Activated T-cell treated with anti-CD3 and anti-CD28 coated beads, Interleukin-2, amount 50 U/mL, for 1 hour (primary cell): ENCODE results near the gene MUTYH.

ENCODE experiments used
- DNase-seq: peaks from one replicate; pipeline ENCODE4 v3.0.0-alpha.2; 2020

MUTYH gene

GRCh38 chr1:45348966-45349677 lies 8.9 kb upstream of the MUTYH start:
- DNase-seq: no peak

- no peak for DNase-seq
Measured at GRCh38 chr1:45348609-45348965, 8.3 kb upstream of the MUTYH start.

- DNase-seq: no peak
Measured at GRCh38 chr1:45348020-45348419, 7.8 kb upstream of the MUTYH start.

DNA sequence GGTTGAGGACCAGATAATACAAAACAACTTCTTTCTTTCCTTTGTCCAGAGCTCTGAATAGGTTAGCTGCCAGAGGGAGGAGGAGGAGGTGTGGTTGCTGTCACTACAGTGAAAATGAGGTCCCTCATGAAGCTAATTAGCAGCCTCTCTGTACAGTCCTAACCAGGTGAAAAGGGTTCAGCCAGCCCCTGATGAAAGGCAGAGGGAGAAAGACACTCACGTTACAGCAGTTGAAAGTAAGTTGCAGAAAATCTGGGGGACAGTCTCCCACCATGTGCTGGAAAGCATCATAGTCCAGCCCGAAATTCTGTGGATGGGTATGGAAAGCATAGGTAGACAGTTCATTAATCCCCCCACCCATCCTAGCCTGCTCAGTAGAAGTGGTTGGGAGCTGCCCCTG lies 6.2 kb upstream of the MUTYH start:
- no peak for DNase-seq

- DNase-seq: no peak
Measured at GRCh38 chr1:45345014-45345413, 4.8 kb upstream of the MUTYH start.

DNA sequence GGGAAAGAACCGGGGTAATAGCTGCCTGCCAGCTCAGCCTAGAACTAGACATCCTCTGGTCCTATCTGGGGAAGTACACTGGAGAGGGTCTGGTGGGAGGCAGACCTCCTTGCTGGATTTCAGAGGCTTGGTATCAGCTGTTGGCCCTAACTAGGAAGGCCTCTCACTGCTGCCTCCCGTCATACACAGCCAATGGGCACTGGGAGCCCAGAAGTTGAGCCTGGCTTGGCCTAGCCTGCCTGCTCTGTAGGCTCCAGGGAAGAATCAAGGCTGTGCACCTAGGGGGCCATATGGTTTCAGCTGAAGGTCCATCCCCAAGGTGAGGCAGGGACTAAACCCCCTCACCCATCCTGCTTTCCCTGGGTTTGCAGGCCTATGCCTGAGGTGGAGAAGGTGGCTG lies 4.3 kb upstream of the MUTYH start:
- DNase-seq: no peak

DNA sequence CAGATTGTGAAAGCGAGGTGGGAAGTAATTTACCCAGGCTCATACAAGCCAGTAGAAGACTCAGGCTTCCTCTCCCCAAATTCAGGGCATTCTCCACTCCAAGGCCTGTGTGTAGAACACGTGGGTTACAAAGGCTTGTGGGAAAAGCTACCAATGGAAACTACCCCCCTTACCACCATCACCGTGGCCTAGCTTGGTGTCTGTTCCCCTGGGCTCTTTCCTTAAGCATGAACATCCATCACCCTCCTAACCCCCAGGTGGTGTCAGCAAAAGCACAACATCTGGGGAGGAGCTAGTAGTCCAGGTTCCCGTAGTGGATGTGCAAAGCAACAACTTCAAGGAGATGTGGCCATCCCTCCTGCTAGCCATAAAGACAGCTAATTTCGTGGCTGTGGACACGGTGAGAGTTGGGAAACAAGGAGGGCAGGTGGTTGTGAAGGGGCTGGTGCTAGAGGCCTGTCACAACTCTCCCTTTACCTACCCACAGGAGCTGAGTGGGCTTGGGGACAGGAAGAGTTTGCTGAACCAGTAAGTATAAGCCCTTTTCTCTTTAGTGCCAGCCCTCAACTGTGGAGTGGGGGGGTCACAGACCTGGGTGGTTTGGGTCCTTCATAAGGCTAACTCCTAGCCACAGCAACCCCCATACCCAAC lies 701 bp upstream of the MUTYH start:
- no peak for DNase-seq

GRCh38 chr1:45337630-45338325 lies 2.5 kb downstream of the MUTYH start:
- DNase-seq: no peak

DNA sequence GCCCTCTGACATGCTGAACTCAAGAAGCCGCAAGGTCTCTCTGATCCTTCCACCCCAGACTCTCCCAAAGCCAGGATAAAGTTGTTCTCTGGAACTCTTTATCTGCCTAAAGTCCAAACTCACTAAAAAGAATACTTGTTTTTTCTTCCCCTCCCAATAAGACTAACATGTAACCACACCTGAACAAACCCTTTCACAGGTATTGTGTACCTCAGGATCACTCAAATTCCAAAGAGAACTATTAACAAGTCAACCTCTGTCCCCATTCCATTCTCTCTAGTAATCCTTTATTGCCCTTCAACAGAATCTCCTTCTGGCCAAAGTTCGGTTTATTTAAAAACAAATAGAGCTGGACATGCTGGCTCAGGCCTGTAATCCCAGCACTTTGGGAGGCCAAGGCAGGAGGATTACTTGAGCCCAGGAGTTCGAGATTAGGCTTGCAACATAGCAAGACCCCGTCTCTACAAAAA lies 4.3 kb downstream of the MUTYH start:
- no peak for DNase-seq

GRCh38 chr1:45334308-45335245 lies 5.7 kb downstream of the MUTYH start:
- DNase-seq: no peak

DNA sequence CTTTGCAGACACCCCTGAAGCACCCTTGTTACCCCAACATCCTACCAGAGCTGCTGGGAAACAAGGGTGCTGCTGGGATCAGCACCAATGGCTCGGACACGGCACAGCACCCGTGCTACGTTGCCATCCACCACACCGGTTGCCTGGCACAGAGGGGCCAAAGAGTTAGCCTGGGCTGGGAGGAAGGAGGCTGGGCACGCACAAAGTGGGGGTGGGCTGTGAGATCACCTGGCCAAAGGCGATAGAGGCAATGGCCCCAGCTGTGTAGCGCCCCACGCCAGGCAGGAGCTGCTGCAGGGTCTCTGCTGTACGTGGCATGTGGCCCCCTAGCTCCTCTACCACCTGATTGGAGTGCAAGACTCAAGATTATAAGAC lies 7.9 kb downstream of the MUTYH start:
- DNase-seq: no peak

- no peak for DNase-seq
Measured at GRCh38 chr1:45331436-45332345, 8.5 kb downstream of the MUTYH start.

DNA sequence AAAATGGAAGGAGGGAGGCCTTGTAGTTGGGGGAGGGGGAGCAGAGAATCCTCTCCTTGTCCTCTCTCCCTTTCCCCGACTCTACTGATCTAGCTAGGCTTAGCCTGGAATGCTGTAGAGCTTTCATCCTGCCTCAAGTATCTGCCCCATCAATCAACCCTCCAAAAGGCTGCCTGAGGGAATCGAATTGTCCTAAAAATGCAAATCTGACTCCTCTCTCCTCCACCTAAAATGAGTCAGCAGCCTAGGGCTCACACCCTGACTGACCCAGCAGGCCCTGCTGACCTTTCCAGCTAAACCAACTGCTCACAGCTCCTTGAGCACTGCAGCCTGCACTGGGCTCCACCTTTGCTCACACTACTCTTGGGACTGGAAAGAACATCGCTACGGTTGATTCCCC lies 10.8 kb downstream of the MUTYH start:
- DNase-seq: no peak

GRCh38 chr1:45328680-45329079 lies 11.6 kb downstream of the MUTYH start:
- DNase-seq: no peak

DNA sequence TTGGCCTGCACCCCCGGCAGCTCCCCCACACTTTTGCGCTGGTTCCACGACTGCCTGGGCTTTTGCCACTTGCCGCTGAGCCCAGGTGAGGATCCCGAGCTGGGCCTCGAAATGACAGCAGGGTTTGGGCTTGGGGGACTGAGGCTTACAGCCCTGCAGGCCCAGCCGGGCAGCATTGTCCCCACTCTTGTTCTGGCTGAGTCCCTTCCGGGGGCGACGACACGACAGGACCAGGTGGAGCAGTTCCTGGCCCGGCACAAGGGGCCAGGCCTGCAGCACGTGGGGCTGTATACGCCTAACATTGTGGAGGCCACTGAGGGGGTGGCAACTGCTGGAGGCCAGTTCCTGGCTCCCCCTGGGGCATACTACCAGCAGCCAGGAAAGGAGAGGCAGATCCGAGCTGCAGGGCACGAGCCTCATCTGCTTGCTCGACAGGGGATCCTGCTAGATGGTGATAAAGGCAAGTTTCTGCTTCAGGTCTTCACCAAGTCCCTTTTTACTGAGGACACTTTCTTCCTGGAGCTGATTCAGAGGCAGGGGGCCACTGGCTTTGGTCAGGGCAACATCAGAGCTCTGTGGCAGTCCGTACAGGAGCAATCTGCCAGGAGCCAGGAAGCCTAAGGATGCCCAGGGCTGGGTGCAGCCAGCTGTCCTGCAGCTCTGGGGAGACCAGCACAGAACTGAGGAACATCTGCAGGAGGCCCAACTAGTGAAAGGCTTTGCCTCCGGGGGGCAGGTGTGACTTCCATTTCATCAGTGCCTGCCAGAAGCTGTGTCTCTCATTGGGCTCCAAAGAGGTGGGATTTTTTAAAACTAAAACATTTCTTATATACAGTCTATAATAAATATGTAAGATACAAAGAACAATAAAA lies 12.4 kb downstream of the MUTYH start:
- DNase-seq: no peak

DNA sequence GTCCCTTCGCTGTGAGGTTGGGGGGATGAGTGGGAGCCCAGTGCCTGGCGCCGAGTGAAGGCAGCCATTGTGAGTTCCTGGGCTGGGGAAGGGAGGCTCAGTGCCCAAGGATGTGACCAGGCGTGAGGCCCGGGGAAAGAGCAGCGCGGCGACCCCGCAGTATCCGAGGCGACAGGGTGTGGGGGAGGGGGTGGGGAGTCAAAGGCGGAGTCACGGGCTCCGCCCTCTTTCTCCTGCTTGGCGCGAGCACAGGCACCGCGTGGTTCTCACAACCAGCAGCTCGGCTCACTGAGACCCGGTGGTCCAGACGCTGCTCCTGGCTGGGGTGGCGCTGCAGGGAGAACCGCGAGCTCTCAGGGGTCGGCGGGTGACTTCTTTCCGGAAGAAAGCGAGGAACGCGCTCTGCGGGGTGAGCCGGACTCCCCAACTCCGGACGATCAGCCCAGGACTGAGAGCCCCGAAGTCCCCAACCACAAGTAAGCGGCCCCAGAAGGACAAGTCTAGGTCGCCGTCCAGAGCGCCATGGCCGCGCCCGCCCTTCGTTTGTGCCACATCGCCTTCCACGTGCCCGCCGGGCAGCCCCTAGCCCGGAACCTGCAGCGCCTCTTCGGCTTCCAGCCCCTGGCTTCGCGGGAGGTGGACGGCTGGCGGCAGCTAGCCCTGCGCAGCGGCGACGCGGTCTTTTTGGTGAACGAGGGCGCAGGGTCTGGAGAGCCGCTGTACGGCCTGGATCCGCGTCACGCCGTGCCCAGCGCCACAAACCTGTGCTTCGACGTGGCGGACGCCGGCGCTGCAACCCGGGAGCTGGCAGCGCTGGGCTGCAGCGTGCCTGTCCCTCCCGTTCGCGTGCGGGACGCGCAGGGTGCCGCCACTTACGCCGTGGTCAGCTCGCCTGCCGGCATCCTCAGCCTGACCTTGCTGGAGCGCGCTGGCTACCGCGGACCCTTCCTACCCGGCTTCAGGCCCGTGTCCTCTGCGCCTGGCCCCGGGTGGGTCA lies 13.3 kb downstream of the MUTYH start, which contains the start of gene HPDL:
Gene HPDL, plus strand, starts transcription at position 269 of the 997 bp plus-strand sequence. Its CDS starts 254 bp downstream, at position 523.
- DNase-seq: peak; percentile 62

GRCh38 chr1:45325851-45326506 lies 14.3 kb downstream of the MUTYH start:
- no peak for DNase-seq

DNA sequence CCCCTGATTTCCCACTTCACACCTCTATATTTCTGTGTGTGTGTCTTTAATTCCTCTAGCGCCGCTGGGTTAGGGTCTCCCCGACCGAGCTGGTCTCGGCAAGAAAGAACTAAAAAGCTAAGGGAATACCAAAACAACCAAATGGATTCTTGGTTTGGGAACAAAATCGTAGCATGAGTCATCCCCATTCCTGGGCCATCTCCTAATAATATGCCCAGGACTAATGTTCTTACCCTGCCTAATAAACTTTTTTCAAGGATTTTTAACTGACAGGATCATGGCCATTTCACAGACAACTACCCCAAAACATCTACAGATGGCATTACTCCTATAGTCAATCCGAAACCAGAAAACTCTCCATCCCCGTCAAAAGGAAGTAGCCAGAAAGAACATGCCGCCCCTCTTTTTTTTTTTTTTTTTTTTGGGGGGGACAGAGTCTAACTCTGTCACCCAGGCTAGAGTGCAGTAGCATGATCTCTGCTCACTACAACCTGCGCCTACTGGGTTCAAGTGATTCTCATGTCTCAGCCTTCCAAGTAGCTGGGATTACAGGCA lies 17.7 kb downstream of the MUTYH start:
- DNase-seq: no peak

GRCh38 chr1:45321444-45321843 lies 18.8 kb downstream of the MUTYH start:
- DNase-seq: no peak
